ENCODE data around the gene TMEM258. TPM values are rescaled to one million over a fixed set of nuclear protein-coding genes. Genes with fewer than 3 reads are reported as not detected.

TMEM258 gene
- total and polyA plus RNA-seq, 9 of the 15 experiments (the other 6 are each of a cell fraction or from before 2014, with no cell fraction given): 97.2 to 856 (median 231) TPM

- TF ChIP-seq USF1 (CRISPR knock-in tag; IDR thresholded peaks at IDR 0.05): peak; percentile 100
- TF ChIP-seq ZNF212 (CRISPR knock-in tag; IDR thresholded peaks at IDR 0.05): no peak
- peak; percentile 97 for TF ChIP-seq CHD1 (IDR thresholded peaks at IDR 0.05; ENCODE audit: low read length)
- TF ChIP-seq TBL1XR1 (IDR thresholded peaks at IDR 0.05; ENCODE audit: low read length in 2 of 2): no peak
- no peak for TF ChIP-seq FOXA1 (IDR thresholded peaks at IDR 0.05; ENCODE audit: borderline replicate concordance)
- no peak for TF ChIP-seq ZNF561 (CRISPR knock-in tag; conservative IDR thresholded peaks at IDR 0.05)
- no peak for TF ChIP-seq FOXJ3 (CRISPR knock-in tag; IDR thresholded peaks at IDR 0.05)
- peak; percentile 36 for TF ChIP-seq MYC (IDR thresholded peaks at IDR 0.05; ENCODE audit: low read depth, low read length)
- TF ChIP-seq MYC (CRISPR knock-in tag; IDR thresholded peaks at IDR 0.05; ENCODE audit: borderline replicate concordance, low read depth): no peak; the same call in 1 of the 2 replicates
- TF ChIP-seq POLR2AphosphoS5 (IDR thresholded peaks at IDR 0.05; ENCODE audit: control insufficient read depth, insufficient read depth, low read depth, low read length): peak; percentile 70
- TF ChIP-seq ZNF785 (CRISPR knock-in tag; IDR thresholded peaks at IDR 0.05): no peak
- TF ChIP-seq ARID2 (IDR thresholded peaks at IDR 0.05): no peak
- TF ChIP-seq CREB3 (tag; conservative IDR thresholded peaks at IDR 0.05; ENCODE audit: low read depth): 0 out of 2 replicates have a peak, but pooled peaks have one; percentile 16
- TF ChIP-seq KAT8 (IDR thresholded peaks at IDR 0.05; ENCODE audit: low read depth): no peak
- TF ChIP-seq KDM5B (IDR thresholded peaks at IDR 0.05; ENCODE audit: insufficient replicate concordance, low read depth, low read length): peak; percentile 89
- 0 out of 2 replicates have a peak, but pooled peaks have one; percentile 16 for TF ChIP-seq RHOXF2B (CRISPR knock-in tag; conservative IDR thresholded peaks at IDR 0.05)
- TF ChIP-seq MEF2D (tag; conservative IDR thresholded peaks at IDR 0.05; ENCODE audit: low read depth): peak; percentile 14; the same call in 1 of the 2 replicates
- TF ChIP-seq FOXO4 (CRISPR knock-in tag; IDR thresholded peaks at IDR 0.05): no peak
- TF ChIP-seq RBM39 (optimal IDR thresholded peaks at IDR 0.05; ENCODE audit: low read depth, low read length): no peak
- TF ChIP-seq ATF2 (CRISPR knock-in tag; IDR thresholded peaks at IDR 0.05): no peak
- TF ChIP-seq MAFF (IDR thresholded peaks at IDR 0.05; ENCODE audit: low read length): no peak
These were observed at the start of gene TMEM258, which contains the start of gene FEN1 (continued) for GRCh38 chr11:61792310-61793082.

Measured in K562 (cell line).